ENCODE data around the gene LRP1B. TPM values are rescaled to one million over a fixed set of nuclear protein-coding genes. Genes with fewer than 3 reads are reported as not detected.
A peak's percentile ranks its signal among the peaks of the same experiment; 100 is the strongest.

LRP1B gene
- total and polyA plus RNA-seq, 2 of the 8 experiments (the other 6 are each of a cell fraction or from before 2014, with no cell fraction given) = 0.03 TPM; not detected in 1

GRCh38 chr2:141766225-141766624 is 364.6 kb downstream of the LRP1B start:
- TF ChIP-seq ATF2 (IDR thresholded peaks at IDR 0.05; ENCODE audit: low read length) (no peak), MAX (IDR thresholded peaks at IDR 0.05) (no peak), SP1 (IDR thresholded peaks at IDR 0.05; ENCODE audit: low read depth, low read length) (no peak), KDM1A (IDR thresholded peaks at IDR 0.05; ENCODE audit: borderline replicate concordance, low read length) (no peak), PHF8 (conservative IDR thresholded peaks at IDR 0.05; ENCODE audit: low read depth, low read length) (no peak), SP4 (IDR thresholded peaks at IDR 0.05; ENCODE audit: low read length) (no peak), BCL11A (IDR thresholded peaks at IDR 0.05; ENCODE audit: low read depth in 2 of 2, low read length in 2 of 2) (no peak), KDM4A (IDR thresholded peaks at IDR 0.05; ENCODE audit: low read depth, low read length, severe bottlenecking) (no peak), TAF7 (optimal IDR thresholded peaks at IDR 0.05; ENCODE audit: borderline replicate concordance, low read depth, low read length) (no peak)
- H3K4me3 ChIP-seq (ENCODE audit: extremely low read depth in 1 of 4, insufficient read depth in 2 of 4, low read depth in 3 of 4, low read length in 4 of 4) = no peak overlapping the region
- no peak overlapping the region for H3K56ac ChIP-seq (replicated peaks; ENCODE audit: insufficient read length, low read depth, low read length)
- H3K36me3 ChIP-seq (ENCODE audit: control insufficient read depth in 2 of 4, insufficient read depth in 4 of 4, low read length in 3 of 4) = no peaks in the 10 kb centered on the region
- no peak for FAIRE-seq
- no peaks in the 10 kb centered on the region for H3K9me3 ChIP-seq (ENCODE audit: insufficient read depth in 2 of 2, low read depth in 1 of 2, low read length in 1 of 2)
- H2BK12ac ChIP-seq (ENCODE audit: low read depth, low read length) = no peak overlapping the region
- H4K91ac ChIP-seq (replicated peaks; ENCODE audit: insufficient read length, low read length) = no peak overlapping the region
- no peak overlapping the region for H3K23ac ChIP-seq (ENCODE audit: insufficient read length)
- no peak overlapping the region for H2AK5ac ChIP-seq (ENCODE audit: low read depth, low read length)
- ChIA-PET CTCF (ENCODE audit: partially characterized antibody) (interaction anchor here (0.7 to 1.8 kb wide), 2 partner anchors 10 to 146 kb away, joined by 3 to 5 read pairs; no protein-coding TSS in a partner anchor), POLR2A (ENCODE audit: partially characterized antibody) (no interaction called here)
- H3K27ac ChIP-seq (ENCODE audit: low read depth, low read length) = no peak overlapping the region
- no peak for DNase-seq (ENCODE audit: low read depth in 1 of 2, low spot score in 2 of 2)
- no peak overlapping the region for H3K9ac ChIP-seq (replicated peaks in 1 of 4; ENCODE audit: extremely low read depth in 1 of 4, low read depth in 3 of 4, low read length in 3 of 4)
- H4K5ac ChIP-seq (ENCODE audit: insufficient read length, low read depth, low read length) = no peak overlapping the region
- no peak overlapping the region for H3K4me2 ChIP-seq (ENCODE audit: insufficient read depth in 1 of 2, low read depth in 2 of 2, low read length in 2 of 2)
- no peak overlapping the region for H3K4ac ChIP-seq (replicated peaks; ENCODE audit: insufficient read length, low read depth, low read length)
- H2BK120ac ChIP-seq (replicated peaks; ENCODE audit: low read depth, low read length) = no peak overlapping the region
- H2BK20ac ChIP-seq (ENCODE audit: low read length) = no peak overlapping the region
- H3K18ac ChIP-seq (ENCODE audit: extremely low read depth, low read length) = no peak overlapping the region
- H3K79me2 ChIP-seq (ENCODE audit: control insufficient read depth in 1 of 2, insufficient read depth in 2 of 2, low read length in 2 of 2) = no peaks in the 10 kb centered on the region
- H2BK5ac ChIP-seq (ENCODE audit: low read depth, low read length) = no peak overlapping the region
- no peaks in the 10 kb centered on the region for H4K20me1 ChIP-seq (replicated peaks in 1 of 2; ENCODE audit: control insufficient read depth in 1 of 2, insufficient read depth in 2 of 2, low read length in 2 of 2)
- 66% methylated on average over 2 of the region's 2 CpGs; no CpG with 5 or more reads in 1 of the 2 experiments for WGBS, 2 experiments (ENCODE audit: extremely low coverage in 1 of 2, insufficient coverage in 1 of 2, insufficient read length in 1 of 2, insufficient replicate concordance in 2 of 2, low coverage in 1 of 2, low lambda C conversion rate in 2 of 2, missing lambda C conversion rate in 1 of 2)
- H2AFZ ChIP-seq (ENCODE audit: low read length) = peak overlapping the region; percentile 83
- H4K8ac ChIP-seq (ENCODE audit: extremely low read depth, insufficient read depth, low read length) = no peak overlapping the region
- H3K23me2 ChIP-seq (ENCODE audit: low read depth, low read length) = no peaks in the 10 kb centered on the region
- H3K27me3 ChIP-seq (replicated peaks in 1 of 4; ENCODE audit: control insufficient read depth in 3 of 4, extremely low read depth in 1 of 4, insufficient read depth in 3 of 4, low read length in 3 of 4) = no peaks in the 10 kb centered on the region
- H3K79me1 ChIP-seq (ENCODE audit: low read depth, low read length) = no peaks in the 10 kb centered on the region
- peaks cover 0 to 2% (median 0%) of the 10 kb centered on the region in 4 experiments; a peak in 2 of 7 replicates for H3K4me1 ChIP-seq (replicated peaks in 1 of 4; ENCODE audit: control insufficient read depth in 3 of 4, insufficient read depth in 4 of 4, low read length in 3 of 4)
- H3K14ac ChIP-seq (ENCODE audit: insufficient read length) = no peak overlapping the region
- no peak overlapping the region for H2BK15ac ChIP-seq (ENCODE audit: low read length)

Measured in H1 (cell line).